Mesendoderm (in vitro differentiated cells): ENCODE results near the gene CEBPG.

ENCODE experiments used
- DNase-seq: peaks from one replicate; pipeline ENCODE4 v3.0.0; 2013
- H2AK5ac ChIP-seq: 2 replicates; pipeline ENCODE4 v1.6.1; 2013; ENCODE audit warnings: low read length, inconsistent platforms
- H2BK120ac ChIP-seq: 2 replicates; pipeline ENCODE4 v1.6.1; 2013; ENCODE audit warnings: low read depth, mild to moderate bottlenecking, low read length, moderate library complexity, mixed read lengths
- H2BK15ac ChIP-seq: replicated peaks from 2 replicates; pipeline ENCODE4 v1.6.1; 2013; ENCODE audit warnings: low read depth, mild to moderate bottlenecking, moderate library complexity
- H2BK5ac ChIP-seq: 2 replicates; pipeline ENCODE4 v1.6.1; 2013; ENCODE audit warnings: low read length, inconsistent platforms
- H3K18ac ChIP-seq: 2 replicates; pipeline ENCODE4 v1.6.1; 2013; ENCODE audit warnings: mild to moderate bottlenecking, low read length, mixed read lengths
- H3K23ac ChIP-seq: one replicate; pipeline ENCODE4 v1.6.1; 2013; ENCODE audit warnings: low read length
- H3K27ac ChIP-seq: 2 replicates; pipeline ENCODE4 v1.5.1; 2013; ENCODE audit warnings: low read depth, mild to moderate bottlenecking, inconsistent platforms, low read length, moderate library complexity
- H3K27me3 ChIP-seq: 2 replicates; pipeline ENCODE4 v1.6.1; 2013; ENCODE audit warnings: low read length, control low read depth, mild to moderate bottlenecking, inconsistent platforms; ENCODE audit not compliant: insufficient read depth, poor library complexity
- H3K36me3 ChIP-seq: 2 replicates; pipeline ENCODE4 v1.6.1; 2013; ENCODE audit warnings: low read length, inconsistent platforms; ENCODE audit not compliant: control insufficient read depth, insufficient read depth
- H3K4ac ChIP-seq: one replicate; pipeline ENCODE4 v1.6.1; 2013; ENCODE audit warnings: low read depth, mild to moderate bottlenecking, low read length, moderate library complexity
- H3K4me1 ChIP-seq: 2 replicates; pipeline ENCODE4 v1.6.1; 2013; ENCODE audit warnings: low read depth, low read length, inconsistent platforms; ENCODE audit not compliant: control insufficient read depth
- H3K4me2 ChIP-seq: 2 replicates; pipeline ENCODE4 v1.6.1; 2013; ENCODE audit warnings: low read length
- H3K4me3 ChIP-seq: 2 replicates; pipeline ENCODE4 v1.5.1; 2013; ENCODE audit warnings: mild to moderate bottlenecking, low read length
- H3K56ac ChIP-seq: one replicate; pipeline ENCODE4 v1.6.1; 2013; ENCODE audit warnings: low read length
- H3K79me1 ChIP-seq: 2 replicates; pipeline ENCODE4 v1.6.1; 2013; ENCODE audit warnings: low read length, inconsistent platforms
- H3K79me2 ChIP-seq: 2 replicates; pipeline ENCODE4 v1.6.1; 2013; ENCODE audit warnings: mild to moderate bottlenecking, low read length; ENCODE audit not compliant: control insufficient read depth, insufficient read depth
- H3K9ac ChIP-seq: 2 replicates; pipeline ENCODE4 v1.6.1; 2013; ENCODE audit warnings: low read length, inconsistent platforms
- H4K5ac ChIP-seq: one replicate; pipeline ENCODE4 v1.6.1; 2013; ENCODE audit warnings: low read length
- H4K8ac ChIP-seq: one replicate; pipeline ENCODE4 v1.6.1; 2013; ENCODE audit warnings: low read depth, mild to moderate bottlenecking, control low read depth, low read length, moderate library complexity
- WGBS: extraction: QIAGEN DNeasy Blood & Tissue Kit; methylation state at CpG from one replicate; pipeline ENCODE4 v1.1.7; 2013; ENCODE audit warnings: low lambda C conversion rate, missing lambda C conversion rate; ENCODE audit not compliant: insufficient coverage; ENCODE audit errors: extremely low coverage; 5-methylcytosine and 5-hydroxymethylcytosine counted together

CEBPG gene

GRCh38 chr19:33339016-33339984 lies 34.2 kb upstream of the CEBPG start:
- H2BK120ac ChIP-seq: no peak overlapping the region
- no peaks in the 10 kb centered on the region for H3K36me3 ChIP-seq

GRCh38 chr19:33340991-33341390 lies 32.5 kb upstream of the CEBPG start:
- H3K4me3 ChIP-seq: no peak overlapping the region
- H3K27me3 ChIP-seq: no peaks in the 10 kb centered on the region
- no peak overlapping the region for H3K23ac ChIP-seq
- no peak overlapping the region for H3K4me2 ChIP-seq
- no peak overlapping the region for H3K9ac ChIP-seq
- no peak for DNase-seq
- H3K27ac ChIP-seq: no peak overlapping the region
- no peak overlapping the region for H2AK5ac ChIP-seq
- H3K4me1 ChIP-seq: no peaks in the 10 kb centered on the region
- no peak overlapping the region for H3K56ac ChIP-seq
- no peaks in the 10 kb centered on the region for H3K36me3 ChIP-seq
- no CpG with 5 or more reads among the region's 2 CpGs for WGBS
- no peak overlapping the region for H4K8ac ChIP-seq
- no peak overlapping the region for H3K18ac ChIP-seq
- no peak overlapping the region for H4K5ac ChIP-seq
- H2BK15ac ChIP-seq: no peak overlapping the region
- H3K79me1 ChIP-seq: no peaks in the 10 kb centered on the region
- H3K4ac ChIP-seq: no peak overlapping the region
- no peaks in the 10 kb centered on the region for H3K79me2 ChIP-seq
- no peak overlapping the region for H2BK120ac ChIP-seq
- H2BK5ac ChIP-seq: no peak overlapping the region

More at GRCh38 chr19:33339016-33339984, 34.2 kb upstream of the CEBPG start:
- no peak overlapping the region for H4K5ac ChIP-seq
- no peaks in the 10 kb centered on the region for H3K4me1 ChIP-seq
- DNase-seq: no peak
- no peak overlapping the region for H3K56ac ChIP-seq
- H3K27me3 ChIP-seq: no peaks in the 10 kb centered on the region
- H3K23ac ChIP-seq: no peak overlapping the region
- no CpG with 5 or more reads among the region's 8 CpGs for WGBS
- H3K27ac ChIP-seq: no peak overlapping the region
- no peak overlapping the region for H3K4me3 ChIP-seq
- H3K18ac ChIP-seq: no peak overlapping the region
- H3K9ac ChIP-seq: no peak overlapping the region
- H3K4ac ChIP-seq: no peak overlapping the region
- H2BK15ac ChIP-seq: no peak overlapping the region
- H3K79me1 ChIP-seq: no peaks in the 10 kb centered on the region
- H3K4me2 ChIP-seq: no peak overlapping the region
- no peak overlapping the region for H2AK5ac ChIP-seq
- H3K79me2 ChIP-seq: no peaks in the 10 kb centered on the region
- no peak overlapping the region for H2BK5ac ChIP-seq
- H4K8ac ChIP-seq: no peak overlapping the region

GRCh38 chr19:33343301-33343700 lies 30.2 kb upstream of the CEBPG start:
- Histone ChIP-seq H4K8ac (no peak overlapping the region), H3K23ac (no peak overlapping the region), H3K56ac (no peak overlapping the region), H3K79me2 (no peaks in the 10 kb centered on the region), H3K4me1 (no peaks in the 10 kb centered on the region), H3K27ac (no peak overlapping the region), H3K79me1 (no peaks in the 10 kb centered on the region), H3K18ac (no peak overlapping the region), H4K5ac (no peak overlapping the region), H2AK5ac (no peak overlapping the region), H2BK5ac (no peak overlapping the region), H3K4me3 (no peak overlapping the region), H3K4me2 (no peak overlapping the region), H3K36me3 (no peaks in the 10 kb centered on the region), H3K4ac (no peak overlapping the region), H3K27me3 (no peaks in the 10 kb centered on the region), H3K9ac (no peak overlapping the region), H2BK120ac (no peak overlapping the region), H2BK15ac (no peak overlapping the region)
- DNase-seq: no peak
- no CpG with 5 or more reads among the region's 2 CpGs for WGBS

GRCh38 chr19:33343859-33344572 lies 29.5 kb upstream of the CEBPG start:
- DNase-seq: peak; percentile 57
- Histone ChIP-seq H2BK120ac (no peak overlapping the region), H3K23ac (no peak overlapping the region), H3K56ac (no peak overlapping the region), H3K4ac (no peak overlapping the region), H3K27me3 (no peaks in the 10 kb centered on the region), H3K4me1 (no peaks in the 10 kb centered on the region), H4K5ac (no peak overlapping the region), H3K18ac (no peak overlapping the region), H3K27ac (no peak overlapping the region), H3K36me3 (no peaks in the 10 kb centered on the region), H3K79me1 (no peaks in the 10 kb centered on the region), H3K4me2 (no peak overlapping the region), H3K79me2 (no peaks in the 10 kb centered on the region), H2AK5ac (no peak overlapping the region), H3K9ac (no peak overlapping the region), H3K4me3 (no peak overlapping the region), H2BK15ac (no peak overlapping the region), H2BK5ac (no peak overlapping the region), H4K8ac (no peak overlapping the region)
- no CpG with 5 or more reads among the region's 12 CpGs for WGBS

- Histone ChIP-seq H3K79me2 (no peaks in the 10 kb centered on the region), H3K4ac (no peak overlapping the region), H3K36me3 (no peaks in the 10 kb centered on the region), H2BK120ac (no peak overlapping the region), H2BK15ac (no peak overlapping the region), H3K27ac (no peak overlapping the region), H3K27me3 (no peaks in the 10 kb centered on the region), H2BK5ac (no peak overlapping the region), H3K4me1 (no peaks in the 10 kb centered on the region), H2AK5ac (no peak overlapping the region), H3K18ac (no peak overlapping the region), H3K4me3 (no peak overlapping the region), H3K79me1 (no peaks in the 10 kb centered on the region), H3K23ac (no peak overlapping the region), H3K4me2 (no peak overlapping the region), H4K8ac (no peak overlapping the region), H3K9ac (no peak overlapping the region), H3K56ac (no peak overlapping the region), H4K5ac (no peak overlapping the region)
- no CpG with 5 or more reads among the region's 4 CpGs for WGBS
- DNase-seq: no peak
These were observed 29.0 kb upstream of the CEBPG start for GRCh38 chr19:33344573-33344925.
